SU-DHL-6 (cell line): ENCODE data around the gene UFC1.

Source experiments
- EZH2phosphoT487 ChIP-seq: fragments of 200-600 bp; sonication (generic), shearing (Covaris generic); conservative IDR thresholded peaks from 2 replicates; pipeline ENCODE4 v1.6.1; 2018; ENCODE audit warnings: mild to moderate bottlenecking, antibody characterized with exemption, low read length, moderate library complexity, mixed read lengths
- TF ChIP-seq, protein P1 (sequence below): fragments of 200-600 bp; sonication (generic); IDR thresholded peaks from one replicate; pipeline ENCODE4 v1.5.1; 2017; ENCODE audit warnings: antibody characterized with exemption, mild to moderate bottlenecking, low read length, moderate library complexity; ENCODE audit not compliant: insufficient read depth, poor library complexity, severe bottlenecking

- TF ChIP-seq, protein P1, sequence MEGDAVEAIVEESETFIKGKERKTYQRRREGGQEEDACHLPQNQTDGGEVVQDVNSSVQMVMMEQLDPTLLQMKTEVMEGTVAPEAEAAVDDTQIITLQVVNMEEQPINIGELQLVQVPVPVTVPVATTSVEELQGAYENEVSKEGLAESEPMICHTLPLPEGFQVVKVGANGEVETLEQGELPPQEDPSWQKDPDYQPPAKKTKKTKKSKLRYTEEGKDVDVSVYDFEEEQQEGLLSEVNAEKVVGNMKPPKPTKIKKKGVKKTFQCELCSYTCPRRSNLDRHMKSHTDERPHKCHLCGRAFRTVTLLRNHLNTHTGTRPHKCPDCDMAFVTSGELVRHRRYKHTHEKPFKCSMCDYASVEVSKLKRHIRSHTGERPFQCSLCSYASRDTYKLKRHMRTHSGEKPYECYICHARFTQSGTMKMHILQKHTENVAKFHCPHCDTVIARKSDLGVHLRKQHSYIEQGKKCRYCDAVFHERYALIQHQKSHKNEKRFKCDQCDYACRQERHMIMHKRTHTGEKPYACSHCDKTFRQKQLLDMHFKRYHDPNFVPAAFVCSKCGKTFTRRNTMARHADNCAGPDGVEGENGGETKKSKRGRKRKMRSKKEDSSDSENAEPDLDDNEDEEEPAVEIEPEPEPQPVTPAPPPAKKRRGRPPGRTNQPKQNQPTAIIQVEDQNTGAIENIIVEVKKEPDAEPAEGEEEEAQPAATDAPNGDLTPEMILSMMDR, result no peak
- TF ChIP-seq EZH2phosphoT487, result no peak
Observed at GRCh38 chr1:161172776-161173376, 19.1 kb downstream of the UFC1 start.
